ENCODE measurements around the gene HRAS.

The HRAS gene

GRCh38 chr11:491358-491757, 44.0 kb downstream of the HRAS start:
- no peak for DNase-seq

- DNase-seq: no peak
Measured at GRCh38 chr11:490930-491260, 44.5 kb downstream of the HRAS start.

GRCh38 chr11:490186-490929, 45.0 kb downstream of the HRAS start:
- no peak for DNase-seq

GRCh38 chr11:489610-490185, 45.7 kb downstream of the HRAS start:
- DNase-seq: no peak

GRCh38 chr11:488992-489391, 46.4 kb downstream of the HRAS start:
- DNase-seq: no peak

- DNase-seq: no peak
Measured at GRCh38 chr11:488579-488978, 46.8 kb downstream of the HRAS start.

- DNase-seq: no peak
Measured at GRCh38 chr11:488062-488461, 47.3 kb downstream of the HRAS start.

- DNase-seq: no peak
Measured at GRCh38 chr11:487571-488021, 47.8 kb downstream of the HRAS start.

GRCh38 chr11:486189-486588, 49.2 kb downstream of the HRAS start:
- no peak for DNase-seq

- no peak for DNase-seq
Measured at GRCh38 chr11:484616-485015, 50.8 kb downstream of the HRAS start.
